RWPE1 (cell line): ENCODE results near the gene IFNL3.
"Not testable (repeated sequence)": the region's sequence is repeated elsewhere in the genome, so short reads cannot be mapped to it uniquely, and the experiment has no call there.

Experiments
- CTCF ChIA-PET: fragments of 350-600 bp; sonication (Branson Sonifier 250); formaldehyde crosslinking; extraction: SDS; loops from one replicate; lab custom pipeline; 2021; lab: Yijun Ruan, JAX
- POLR2A ChIA-PET: fragments of 400-600 bp; formaldehyde crosslinking; extraction: SDS; loops from one replicate; lab custom pipeline; 2020; ENCODE audit warnings: antibody characterized with exemption; ENCODE audit not compliant: low non-redundant PET; lab: Yijun Ruan, JAX
- DNase-seq: peaks from one replicate; pipeline ENCODE4 v3.0.0; 2012; ENCODE audit warnings: low spot score
- H3K27ac ChIP-seq: fragments of 450-650 bp; 2 replicates; pipeline ENCODE4 v1.5.1; 2017
- CTCF ChIP-seq: fragments of 450-650 bp; conservative IDR thresholded peaks from 2 replicates; pipeline ENCODE4 v1.5.1; 2017; ENCODE audit warnings: low read depth, mild to moderate bottlenecking

The IFNL3 gene

GRCh38 chr19:39244410-39245100, at the start of gene IFNL3:
TSS of gene IFNL3 (minus strand) at chr19:39245006. CDS start at chr19:39244967, 39 bp downstream.
- DNase-seq, H3K27ac ChIP-seq, CTCF ChIA-PET, POLR2A ChIA-PET: not testable (repeated sequence)

GRCh38 chr19:39293394-39293793, 48.6 kb upstream of the IFNL3 start:
- POLR2A ChIA-PET: no interaction called here
- no peak overlapping the region for H3K27ac ChIP-seq
- DNase-seq: no peak
- CTCF ChIA-PET: interaction anchor here (0.6 kb wide), 2 partner anchors 48 to 233 kb away, joined by 3 to 4 read pairs; no protein-coding TSS in a partner anchor
- no peak for TF ChIP-seq CTCF

- DNase-seq: no peak
- ChIA-PET POLR2A (no interaction called here), CTCF (no interaction called here)
- H3K27ac ChIP-seq: no peak overlapping the region
- TF ChIP-seq CTCF: no peak
These were observed 39.2 kb upstream of the IFNL3 start for GRCh38 chr19:39284032-39284431.

- ChIA-PET POLR2A (no interaction called here), CTCF (interaction anchor here (0.6 kb wide), 1 partner anchor 64 kb away, joined by 3 read pairs; no protein-coding TSS in a partner anchor)
- H3K27ac ChIP-seq: no peak overlapping the region
- TF ChIP-seq CTCF: no peak
- no peak for DNase-seq
These were observed 37.2 kb upstream of the IFNL3 start for GRCh38 chr19:39282021-39282420.

- TF ChIP-seq CTCF: no peak
- ChIA-PET POLR2A (no interaction called here), CTCF (no interaction called here)
- no peak for DNase-seq
- no peak overlapping the region for H3K27ac ChIP-seq
These were observed 32.8 kb upstream of the IFNL3 start for GRCh38 chr19:39277598-39277997.

- POLR2A ChIA-PET: no interaction called here
- CTCF ChIA-PET: no interaction called here
- no peak overlapping the region for H3K27ac ChIP-seq
- TF ChIP-seq CTCF: no peak
- no peak for DNase-seq
These were observed 31.9 kb upstream of the IFNL3 start for GRCh38 chr19:39276740-39277139.

GRCh38 chr19:39275578-39275977, 30.8 kb upstream of the IFNL3 start:
- ChIA-PET POLR2A (interaction anchor here (0.6 kb wide), 1 partner anchor 20 kb away, joined by 3 read pairs; no protein-coding TSS in a partner anchor), CTCF (no interaction called here)
- TF ChIP-seq CTCF: no peak
- no peak overlapping the region for H3K27ac ChIP-seq
- no peak for DNase-seq

GRCh38 chr19:39273859-39274258, 29.1 kb upstream of the IFNL3 start:
- CTCF ChIA-PET, H3K27ac ChIP-seq, DNase-seq, POLR2A ChIA-PET: not testable (repeated sequence)
